ENCODE results near the gene SHOC2.
A peak's percentile ranks its signal among the peaks of the same experiment; 100 is the strongest.

SHOC2 gene

GRCh38 chr10:111034598-111035310 is 115.3 kb downstream of the SHOC2 start:
- peaks cover 8% of the 10 kb centered on the region for H3K36me3 ChIP-seq (ENCODE audit: control insufficient read depth, insufficient read depth, low read length, severe bottlenecking)
- H3K27me3 ChIP-seq (replicated peaks; ENCODE audit: control insufficient read depth, insufficient read depth, low read length) = no peaks in the 10 kb centered on the region
- peaks cover 12% of the 10 kb centered on the region for H3K4me1 ChIP-seq (ENCODE audit: control insufficient read depth, insufficient read depth, low read length)
- peak overlapping the region; percentile 16 for H3K9ac ChIP-seq (ENCODE audit: low read length)
- peak overlapping the region; percentile 48 for H3K4me3 ChIP-seq (ENCODE audit: low read length)
- peaks cover 7% of the 10 kb centered on the region for H3K9me3 ChIP-seq (ENCODE audit: control insufficient read depth, low read length)
- peak; percentile 32 for DNase-seq (ENCODE audit: low read depth)

DNA sequence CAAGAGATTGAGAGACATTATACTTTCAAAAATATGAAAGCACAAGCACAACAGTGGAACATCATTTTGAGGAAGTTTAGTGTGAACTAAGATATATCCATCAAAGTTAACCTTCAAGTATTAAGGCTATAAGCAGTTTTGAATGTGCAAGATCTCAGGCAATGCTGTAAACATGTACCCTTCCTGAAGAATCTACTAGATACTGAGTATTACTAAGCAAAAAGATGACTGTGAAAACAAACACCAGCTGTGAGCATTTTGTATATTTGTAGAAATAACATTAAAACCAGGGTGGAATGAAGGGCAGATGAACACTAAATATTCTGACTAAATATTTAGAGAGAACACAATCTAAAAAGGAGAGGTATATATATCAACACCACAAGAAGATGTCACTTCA is 116.1 kb downstream of the SHOC2 start:
- Histone ChIP-seq H3K4me1 (ENCODE audit: control insufficient read depth, insufficient read depth, low read length) (peaks cover 12% of the 10 kb centered on the region), H3K9ac (ENCODE audit: low read length) (no peak overlapping the region), H3K27me3 (replicated peaks; ENCODE audit: control insufficient read depth, insufficient read depth, low read length) (no peaks in the 10 kb centered on the region), H3K4me3 (ENCODE audit: low read length) (no peak overlapping the region), H3K36me3 (ENCODE audit: control insufficient read depth, insufficient read depth, low read length, severe bottlenecking) (peaks cover 8% of the 10 kb centered on the region), H3K9me3 (ENCODE audit: control insufficient read depth, low read length) (peaks cover 14% of the 10 kb centered on the region)
- peak; percentile 32 for DNase-seq (ENCODE audit: low read depth)

DNA sequence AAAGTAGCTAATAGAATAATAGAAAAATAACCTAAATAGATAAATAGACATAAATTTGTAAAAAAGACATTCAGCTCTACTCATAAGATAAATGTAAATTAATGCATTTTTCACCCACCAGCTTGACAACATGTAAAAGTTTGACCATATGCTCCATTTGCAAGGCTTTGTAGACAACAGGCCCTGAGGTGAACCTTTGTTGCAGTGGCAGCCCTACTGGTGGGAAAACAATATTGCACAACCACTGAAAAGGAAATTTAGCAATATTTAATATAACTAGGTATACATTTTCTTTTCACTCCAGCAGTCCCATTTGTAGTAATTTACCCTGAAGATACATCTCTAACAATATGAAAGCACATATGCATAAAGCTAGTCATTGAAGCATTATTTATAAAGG is 118.5 kb downstream of the SHOC2 start:
- H3K9ac ChIP-seq (ENCODE audit: low read length) = no peak overlapping the region
- no peaks in the 10 kb centered on the region for H3K27me3 ChIP-seq (replicated peaks; ENCODE audit: control insufficient read depth, insufficient read depth, low read length)
- H3K36me3 ChIP-seq (ENCODE audit: control insufficient read depth, insufficient read depth, low read length, severe bottlenecking) = no peaks in the 10 kb centered on the region
- H3K4me1 ChIP-seq (ENCODE audit: control insufficient read depth, insufficient read depth, low read length) = peaks cover 12% of the 10 kb centered on the region
- H3K9me3 ChIP-seq (ENCODE audit: control insufficient read depth, low read length) = peaks cover 26% of the 10 kb centered on the region
- peak; percentile 3 for DNase-seq (ENCODE audit: low read depth)
- H3K4me3 ChIP-seq (ENCODE audit: low read length) = no peak overlapping the region

DNA sequence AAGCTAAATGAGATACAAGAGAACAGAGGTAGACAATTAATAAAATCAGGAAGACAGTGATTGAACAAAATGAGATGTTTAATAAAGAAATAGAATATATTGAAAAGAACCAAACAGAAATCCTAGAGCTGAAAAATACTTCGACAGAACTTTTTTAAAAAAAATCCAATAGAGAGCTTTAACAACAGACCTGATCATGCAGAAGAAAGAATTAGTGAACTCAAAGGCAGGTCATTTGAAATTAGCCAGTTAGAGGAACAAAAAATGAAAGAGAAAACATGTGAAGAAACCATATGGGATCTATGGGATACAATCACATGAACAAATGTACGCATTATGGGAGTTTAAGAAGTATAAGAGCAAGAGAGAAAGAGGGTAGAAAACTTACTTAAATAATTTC is 120.1 kb downstream of the SHOC2 start:
- no peak for DNase-seq (ENCODE audit: low read depth)
- Histone ChIP-seq H3K9ac (ENCODE audit: low read length) (no peak overlapping the region), H3K27me3 (replicated peaks; ENCODE audit: control insufficient read depth, insufficient read depth, low read length) (no peaks in the 10 kb centered on the region), H3K4me1 (ENCODE audit: control insufficient read depth, insufficient read depth, low read length) (peaks cover 9% of the 10 kb centered on the region), H3K4me3 (ENCODE audit: low read length) (no peak overlapping the region), H3K9me3 (ENCODE audit: control insufficient read depth, low read length) (peaks cover 26% of the 10 kb centered on the region), H3K36me3 (ENCODE audit: control insufficient read depth, insufficient read depth, low read length, severe bottlenecking) (no peaks in the 10 kb centered on the region)

- H3K27me3 ChIP-seq (replicated peaks; ENCODE audit: control insufficient read depth, insufficient read depth, low read length) = no peaks in the 10 kb centered on the region
- no peak overlapping the region for H3K4me3 ChIP-seq (ENCODE audit: low read length)
- DNase-seq (ENCODE audit: low read depth) = no peak
- H3K9ac ChIP-seq (ENCODE audit: low read length) = no peak overlapping the region
- H3K9me3 ChIP-seq (ENCODE audit: control insufficient read depth, low read length) = peaks cover 40% of the 10 kb centered on the region
- no peaks in the 10 kb centered on the region for H3K36me3 ChIP-seq (ENCODE audit: control insufficient read depth, insufficient read depth, low read length, severe bottlenecking)
- no peaks in the 10 kb centered on the region for H3K4me1 ChIP-seq (ENCODE audit: control insufficient read depth, insufficient read depth, low read length)
These were observed 137.6 kb downstream of the SHOC2 start for GRCh38 chr10:111057006-111057405.
